Smooth muscle cell of the brain vasculature (primary cell): ENCODE data around the gene TMEM245.

Experiments used
- DNase-seq: peaks from one replicate; pipeline ENCODE4 v3.0.0-alpha.2; 2012; ENCODE audit warnings: low read depth, low spot score

Gene TMEM245

DNA sequence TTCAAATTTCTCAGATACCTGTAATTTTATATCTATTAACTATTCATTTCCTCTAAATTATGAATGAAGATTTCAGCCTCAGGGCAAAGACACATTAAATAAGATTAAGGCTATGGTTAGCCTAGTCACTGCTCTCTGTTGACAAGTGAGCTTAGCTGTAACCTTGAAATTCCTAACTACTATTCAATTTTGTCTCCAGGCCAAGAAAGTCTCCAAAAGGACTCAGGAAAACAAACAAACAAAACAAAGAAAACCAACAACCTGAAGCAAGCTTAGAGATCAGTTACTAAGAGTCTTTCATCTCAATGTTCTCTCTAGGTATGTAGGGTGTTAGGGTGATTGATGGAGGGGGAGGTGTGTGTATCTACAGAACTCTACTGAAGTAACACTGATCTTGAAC, 96.9 kb downstream of the TMEM245 start:
- no peak for DNase-seq

DNA sequence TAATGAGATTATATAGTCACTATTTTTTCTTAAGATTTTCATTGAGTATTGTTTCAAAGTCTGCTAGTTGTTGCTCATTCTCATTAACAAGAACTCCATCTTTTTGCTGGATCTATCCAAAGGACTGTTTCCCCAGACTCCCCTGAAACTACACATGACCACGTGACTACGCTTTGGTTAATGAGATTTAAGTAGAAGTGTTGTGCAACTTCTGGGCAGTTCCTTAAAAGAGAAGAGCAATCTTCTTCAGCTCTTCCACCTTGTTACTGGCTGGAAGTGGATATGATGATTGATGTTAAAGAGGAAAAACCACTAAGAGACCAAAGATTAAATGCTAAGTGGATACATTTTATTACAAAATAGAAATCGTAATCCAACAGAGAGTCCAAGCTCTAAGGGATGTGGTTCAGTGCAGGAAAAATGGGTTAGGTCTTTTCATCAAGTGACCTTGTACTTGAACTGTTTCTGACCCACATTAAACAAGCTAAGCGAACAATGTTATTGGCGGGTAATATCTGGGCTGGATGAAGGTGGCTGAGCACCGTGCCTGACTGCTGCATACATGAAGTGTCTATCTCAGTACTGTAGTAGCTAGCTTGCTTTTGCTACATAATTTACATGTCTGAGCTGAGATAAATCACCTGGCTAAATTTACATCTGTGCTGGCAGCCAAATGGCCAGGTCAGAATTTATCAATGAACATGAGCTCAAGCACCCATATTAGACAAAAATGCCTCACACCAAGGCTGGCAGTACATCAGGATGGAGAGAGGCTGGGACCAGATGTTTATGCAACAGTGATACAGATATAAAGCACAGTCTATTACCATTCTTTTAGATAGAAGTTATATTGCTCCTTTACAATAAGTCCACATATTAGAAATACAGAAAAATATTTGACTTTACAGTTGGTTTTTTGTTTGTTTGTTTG, 98.9 kb downstream of the TMEM245 start:
- DNase-seq: no peak

DNA sequence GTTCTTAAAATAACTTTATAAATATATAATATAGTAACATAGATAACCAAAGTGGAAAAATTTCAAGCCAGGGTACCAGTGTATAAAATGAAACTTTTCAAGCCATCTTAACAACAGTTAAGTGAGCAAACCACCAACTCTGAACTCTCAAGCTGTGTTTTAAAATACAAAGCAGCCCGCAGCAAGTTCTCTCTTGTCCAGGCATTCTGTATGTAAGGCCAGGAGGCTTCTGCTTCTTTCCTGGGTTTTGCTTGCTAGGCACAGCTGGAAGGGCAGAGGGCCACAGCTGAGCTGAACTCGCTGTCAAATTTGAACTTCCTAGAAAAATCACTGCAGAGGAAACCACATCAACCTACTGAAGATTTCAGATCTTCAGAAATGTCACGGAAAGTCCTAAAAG, 99.6 kb downstream of the TMEM245 start:
- no peak for DNase-seq

DNA sequence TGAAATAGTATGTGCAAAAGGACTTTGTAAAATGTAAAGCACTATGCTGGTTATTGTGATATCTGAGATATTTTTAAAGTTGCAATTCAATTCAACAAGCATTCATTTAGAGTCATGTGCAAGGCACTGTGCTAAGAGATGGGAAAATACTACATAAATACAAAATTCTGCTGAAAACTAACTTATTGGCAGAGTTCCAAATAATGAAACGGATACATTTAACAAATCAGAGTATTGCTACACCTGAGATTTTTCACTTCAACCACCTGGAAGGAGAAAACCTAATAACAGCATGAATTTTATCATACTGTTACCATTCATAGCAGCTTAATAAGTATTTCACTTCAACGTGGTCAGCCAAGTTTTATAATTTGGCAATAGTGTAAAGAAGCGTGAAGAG, 100.3 kb downstream of the TMEM245 start:
- DNase-seq: no peak

DNA sequence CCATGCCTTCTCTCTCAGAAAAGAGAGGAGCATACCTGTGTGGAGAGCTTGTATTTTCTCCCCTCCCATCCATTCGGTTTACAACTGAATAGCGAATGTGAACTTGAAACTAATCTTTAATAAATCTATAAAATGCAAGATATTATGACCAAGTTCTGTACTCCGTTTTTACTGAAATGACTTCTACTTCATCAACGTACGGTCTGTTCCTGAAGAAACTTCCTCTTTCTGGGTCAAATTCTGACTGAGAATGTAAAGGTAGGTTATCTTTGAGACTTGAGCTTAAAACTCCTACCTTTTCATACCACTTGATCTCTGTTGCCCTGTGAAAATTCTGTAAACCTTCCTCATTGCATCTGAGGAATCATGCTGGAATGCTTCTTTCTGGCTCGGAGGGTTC, 102.3 kb downstream of the TMEM245 start:
- DNase-seq: no peak

DNA sequence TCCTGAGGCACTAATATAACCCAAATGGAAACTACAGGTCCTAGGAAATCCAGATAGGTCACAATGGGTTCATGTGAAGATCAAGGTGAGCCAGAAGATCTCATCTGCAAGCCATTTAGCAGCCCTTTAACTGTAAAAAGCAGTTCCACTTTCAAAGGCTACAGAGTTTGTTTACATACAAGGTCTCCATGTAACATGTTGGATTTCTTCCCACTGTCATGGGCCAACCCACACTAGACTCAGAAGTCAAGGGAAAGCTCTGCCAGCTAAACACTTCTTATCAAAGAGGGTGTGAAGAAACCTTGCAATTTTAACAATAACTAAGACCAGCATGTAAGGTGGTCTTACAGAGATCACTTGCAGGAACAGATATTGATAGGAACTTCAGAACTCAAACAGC, 102.7 kb downstream of the TMEM245 start:
- no peak for DNase-seq

DNA sequence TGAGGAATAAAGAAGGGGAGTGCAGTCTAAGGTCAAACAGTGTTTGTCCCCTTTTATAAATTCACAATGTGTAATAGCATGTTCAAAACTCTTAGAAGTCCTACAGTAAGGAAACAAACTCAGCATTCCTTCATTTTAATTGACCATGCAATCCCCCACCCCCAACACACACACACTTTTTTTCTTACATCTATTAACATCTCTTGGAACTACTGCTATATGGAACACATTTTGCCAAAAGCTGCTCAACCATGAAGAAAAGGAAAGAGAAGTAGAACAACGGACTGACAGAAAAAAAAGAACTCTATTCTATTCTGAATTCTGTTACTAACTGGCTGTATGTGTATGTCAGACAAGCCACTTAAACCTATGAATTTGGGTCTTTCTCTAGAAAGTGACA, 103.6 kb downstream of the TMEM245 start:
- DNase-seq: no peak

DNA sequence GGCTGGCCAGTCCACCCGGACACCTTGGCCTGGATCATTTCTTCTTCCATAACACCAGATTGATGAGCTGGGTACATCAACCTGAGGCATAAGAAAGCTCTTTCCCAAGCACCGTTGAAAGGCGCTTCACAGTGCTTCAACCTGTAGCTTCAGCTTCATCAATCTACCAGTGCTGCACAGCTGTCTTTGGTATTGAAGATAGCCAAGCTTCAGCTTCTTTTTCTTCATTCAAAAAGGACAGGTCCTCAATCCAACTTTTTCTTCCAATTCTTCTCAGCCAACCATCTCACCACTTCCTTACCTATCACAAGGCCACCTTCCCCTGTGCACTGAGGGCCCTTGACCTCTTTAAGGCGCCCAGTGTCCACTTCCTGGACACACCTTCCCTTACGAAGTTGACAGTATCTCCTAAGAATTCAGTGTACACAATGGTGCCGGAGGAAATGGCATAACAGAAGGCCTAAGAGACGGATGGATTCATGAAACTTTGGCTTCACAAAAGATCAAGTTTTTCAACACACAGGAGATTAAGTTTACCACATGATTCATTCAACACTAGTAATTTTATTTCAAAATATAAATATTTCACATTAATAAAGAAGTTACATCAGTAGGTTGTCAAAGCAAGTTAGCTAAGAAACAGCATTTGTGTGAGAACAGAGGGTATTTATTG, 105.0 kb downstream of the TMEM245 start:
- DNase-seq: no peak

DNA sequence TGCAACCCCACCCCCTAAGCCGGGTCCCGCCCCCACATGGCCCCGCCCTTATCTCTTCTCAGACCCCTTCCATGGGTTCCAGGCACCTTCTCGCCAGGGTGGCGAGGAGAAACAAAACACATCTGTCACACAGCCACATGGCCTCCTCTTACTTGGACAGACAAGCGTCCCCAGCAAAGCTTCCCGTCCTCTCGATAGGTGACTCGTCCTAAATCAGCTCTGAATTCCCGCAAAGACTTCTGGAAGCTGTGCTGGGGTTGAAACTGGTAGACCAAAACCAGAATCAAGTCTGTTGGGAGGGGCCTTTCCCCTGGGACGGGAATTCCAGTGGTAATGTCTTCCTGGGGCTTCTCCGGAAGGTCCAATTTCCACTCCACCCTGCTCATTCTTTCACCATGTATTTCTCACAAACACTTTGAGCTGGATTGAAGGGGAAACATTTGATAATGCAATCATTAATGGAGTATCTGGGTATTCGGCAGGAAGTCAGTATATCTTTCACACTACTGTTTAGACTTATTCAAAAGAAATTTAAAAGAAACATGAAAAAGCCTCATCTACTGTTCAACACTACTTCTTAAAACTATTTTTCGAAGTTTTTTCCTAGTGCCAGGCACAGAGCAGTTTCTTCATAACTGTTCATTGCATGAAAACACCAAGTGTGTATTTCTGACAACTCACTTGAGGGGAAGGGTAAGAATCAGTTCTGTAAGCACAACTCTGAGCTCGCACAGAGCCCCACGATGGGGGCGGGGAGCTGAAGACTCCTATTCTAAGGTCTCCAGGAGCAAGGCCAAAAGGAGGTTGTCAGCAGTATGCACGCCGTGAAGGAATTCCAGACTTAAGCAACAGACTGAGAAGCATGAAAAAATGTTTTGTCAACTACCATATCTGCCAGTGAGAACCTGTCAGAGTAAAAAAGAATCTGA, 105.8 kb downstream of the TMEM245 start:
- no peak for DNase-seq

DNA sequence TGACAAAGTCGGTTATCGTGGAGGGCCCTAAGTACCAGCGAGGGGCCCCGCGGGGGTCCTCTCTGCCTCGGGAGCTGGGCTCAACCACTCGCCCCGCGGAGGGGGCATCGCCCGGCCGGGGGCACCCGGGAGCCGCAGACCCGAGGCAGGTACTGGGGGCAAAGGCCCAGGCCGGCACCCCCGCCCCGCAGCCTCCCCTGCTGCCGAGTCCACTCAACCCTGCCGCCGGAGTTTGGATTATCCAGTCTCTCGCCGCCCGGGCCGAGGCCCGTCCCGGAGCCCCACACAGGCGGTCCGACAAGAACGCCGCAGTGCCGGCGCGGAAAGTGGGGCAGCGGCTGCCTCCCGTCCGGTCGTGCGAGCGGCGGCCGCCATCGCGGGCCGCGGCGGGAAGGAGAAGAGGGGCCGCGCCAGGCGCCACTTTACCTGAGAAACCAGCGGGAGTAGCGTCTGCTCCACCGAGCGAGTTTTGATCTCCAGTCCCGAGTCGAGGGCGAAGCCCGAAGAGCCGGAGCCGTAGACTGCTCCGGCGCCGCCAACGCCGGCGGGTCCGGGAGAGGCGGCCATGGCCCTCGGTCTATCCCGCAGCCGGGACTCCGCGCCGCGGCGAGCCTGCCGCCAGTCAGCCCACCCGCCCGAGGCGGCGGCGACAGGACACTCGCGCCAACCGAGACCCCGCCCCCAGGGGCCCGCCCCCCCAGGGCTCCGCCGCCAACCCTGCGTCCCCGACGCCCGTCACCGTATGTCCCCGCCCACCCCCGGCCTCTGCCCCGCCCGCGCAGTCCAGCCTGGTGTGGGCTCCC, 106.7 kb downstream of the TMEM245 start, which contains the start of gene CTNNAL1:
Gene CTNNAL1 (minus strand): TSS at position 624 of the 803 bp plus-strand sequence. CDS start 57 bp downstream, at position 567.
- no peak for DNase-seq

DNA sequence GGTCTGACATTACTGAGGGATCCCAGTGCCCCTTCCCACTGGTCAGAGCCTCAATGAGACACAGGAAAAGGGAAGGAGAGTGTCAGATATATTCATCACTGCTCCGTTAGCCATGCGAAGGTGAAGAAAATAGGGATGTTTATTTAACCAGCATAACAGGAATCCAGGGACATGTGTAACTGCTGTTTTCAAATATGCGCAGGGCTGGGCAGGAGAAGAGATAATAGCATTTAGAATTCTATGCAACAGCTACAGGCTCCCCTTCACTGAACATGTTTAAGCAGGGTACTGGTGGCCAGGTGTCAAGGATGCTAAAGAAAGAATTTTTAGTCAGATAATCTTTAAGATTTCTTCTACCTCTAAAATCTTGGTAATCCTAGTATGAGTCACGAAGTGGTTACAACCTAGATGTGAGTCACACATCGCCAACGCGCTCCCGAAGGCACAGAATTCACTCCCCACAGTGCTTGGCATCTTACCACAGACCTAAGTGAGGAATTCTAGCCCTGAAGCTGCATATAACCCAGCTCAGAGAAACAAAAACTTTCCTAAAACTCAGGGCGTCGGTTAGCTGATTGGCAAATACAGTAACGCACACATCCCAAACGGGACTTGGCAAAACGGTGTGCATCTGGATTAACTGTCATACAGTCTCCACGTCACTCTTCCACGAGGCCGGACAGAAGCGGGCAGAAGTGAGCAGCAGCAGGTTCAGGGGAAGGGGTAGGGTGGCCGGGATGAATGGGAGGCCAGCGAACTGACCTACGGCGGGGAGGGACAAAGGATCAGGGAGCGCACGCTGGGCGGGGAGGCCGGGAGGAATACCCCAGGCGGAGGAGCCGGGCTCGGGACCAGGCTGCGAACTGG, 107.5 kb downstream of the TMEM245 start:
- DNase-seq: peak; percentile 74

DNA sequence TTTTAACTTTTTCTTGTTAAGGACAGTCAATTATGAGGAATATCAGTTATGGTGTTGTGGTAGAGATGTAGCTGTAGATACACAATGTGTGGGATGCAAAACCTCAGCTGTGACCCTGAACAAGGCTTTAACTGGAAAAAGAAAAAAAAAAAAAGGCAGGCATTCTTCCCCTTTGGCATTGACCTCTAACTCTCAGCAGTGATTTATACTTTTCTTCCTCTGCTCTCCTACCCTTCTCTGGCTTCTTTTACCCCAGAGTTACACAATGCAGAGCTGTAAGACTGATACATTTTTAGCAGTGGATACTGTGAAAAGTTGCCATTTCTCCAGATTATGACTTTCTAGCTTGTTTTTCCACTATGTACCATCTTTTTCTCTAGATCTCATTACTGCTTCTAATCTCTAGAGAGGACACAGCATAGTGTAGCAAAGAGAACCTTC, 108.5 kb downstream of the TMEM245 start:
- no peak for DNase-seq

DNA sequence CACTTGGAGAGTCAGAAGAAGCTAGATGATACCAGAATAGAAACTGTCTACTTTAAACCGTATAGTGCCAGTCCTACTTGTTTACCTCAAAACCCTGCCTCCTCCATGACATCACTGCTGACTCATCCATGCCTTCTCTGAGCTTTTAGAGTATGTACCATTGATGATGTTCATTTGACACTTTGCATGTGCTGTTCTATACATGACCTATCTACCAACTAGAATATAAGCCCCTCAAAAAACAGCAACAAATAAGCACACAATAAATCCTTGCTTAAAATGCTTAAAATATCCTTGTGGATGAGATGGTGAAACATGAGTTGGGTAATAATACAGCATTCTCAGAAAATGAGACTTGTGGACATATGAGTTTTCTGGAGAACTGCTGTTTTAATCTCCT, 109.0 kb downstream of the TMEM245 start:
- DNase-seq: no peak

DNA sequence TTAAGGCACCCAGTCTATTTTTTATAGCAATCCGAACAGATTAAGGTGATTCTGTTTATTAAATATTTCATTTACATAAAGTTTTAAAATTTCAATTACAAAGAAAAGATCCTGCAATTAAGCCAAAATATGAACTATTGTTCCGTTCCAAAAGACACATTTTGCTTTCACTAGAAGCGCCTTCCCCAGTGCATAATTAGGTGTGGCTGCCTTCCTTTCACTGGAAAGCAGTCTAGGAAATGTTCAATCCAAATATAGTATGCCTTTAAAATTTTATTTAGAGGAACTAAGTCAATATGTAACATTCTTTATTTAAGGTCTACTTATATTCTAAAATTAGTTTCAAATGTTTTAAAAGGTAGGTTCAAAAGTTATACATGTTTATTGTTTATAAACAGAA, 114.1 kb downstream of the TMEM245 start:
- no peak for DNase-seq

DNA sequence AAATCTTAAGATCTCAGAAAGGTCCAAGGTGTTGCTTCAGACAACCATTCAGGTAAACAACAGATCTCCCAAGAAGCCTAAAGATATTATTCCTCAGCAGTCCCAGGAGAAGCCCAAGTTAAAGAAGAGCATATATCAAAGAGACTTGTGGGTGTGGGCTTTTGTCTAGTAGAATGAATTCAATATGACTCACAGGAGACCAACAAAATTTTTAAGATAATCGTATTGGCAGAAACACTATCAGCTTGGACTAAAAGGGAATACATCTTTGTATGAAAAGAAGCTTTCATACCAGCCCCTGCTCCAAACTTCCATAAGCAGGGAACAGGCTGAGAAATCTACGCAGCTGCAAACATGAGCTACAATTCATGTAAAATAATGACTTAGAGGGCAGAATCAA, 116.6 kb downstream of the TMEM245 start:
- DNase-seq: no peak

DNA sequence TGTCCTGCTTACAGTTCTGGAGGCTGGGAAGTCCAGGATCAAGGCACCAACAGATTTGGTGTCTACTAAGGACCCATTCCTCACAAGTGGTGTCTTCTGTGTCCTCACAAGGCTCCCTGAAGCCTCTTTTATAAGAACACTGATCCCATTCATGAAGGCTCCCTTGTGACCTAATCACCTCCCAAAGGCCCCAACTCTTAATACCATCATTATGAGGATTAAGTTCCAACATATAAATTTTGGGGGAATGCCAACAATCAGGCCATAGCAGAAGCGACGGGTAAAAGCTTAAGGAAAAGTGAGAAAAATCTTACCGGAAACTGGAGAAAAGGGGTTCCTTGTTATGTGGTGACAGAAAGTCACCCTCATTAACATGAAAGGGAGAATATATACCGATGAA, 117.6 kb downstream of the TMEM245 start:
- no peak for DNase-seq

DNA sequence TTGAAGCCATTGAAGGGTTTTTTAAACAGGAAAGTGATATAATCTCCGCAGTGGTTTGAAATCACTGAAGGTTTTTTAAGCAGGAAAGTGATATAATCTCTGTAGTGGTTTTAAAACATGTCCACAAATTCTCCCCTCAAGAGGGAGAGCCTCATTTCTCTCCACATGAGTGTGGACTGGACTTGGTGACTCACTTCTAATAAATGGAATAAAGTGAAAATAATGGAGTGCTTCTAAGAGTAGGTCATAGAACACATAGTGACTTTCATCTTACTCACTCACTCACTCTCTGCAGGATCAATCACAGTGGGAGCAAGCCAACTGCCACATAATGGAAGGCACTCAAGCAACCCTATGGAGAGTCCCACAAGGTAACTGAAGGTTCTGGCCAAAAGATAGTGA, 118.5 kb downstream of the TMEM245 start:
- no peak for DNase-seq

DNA sequence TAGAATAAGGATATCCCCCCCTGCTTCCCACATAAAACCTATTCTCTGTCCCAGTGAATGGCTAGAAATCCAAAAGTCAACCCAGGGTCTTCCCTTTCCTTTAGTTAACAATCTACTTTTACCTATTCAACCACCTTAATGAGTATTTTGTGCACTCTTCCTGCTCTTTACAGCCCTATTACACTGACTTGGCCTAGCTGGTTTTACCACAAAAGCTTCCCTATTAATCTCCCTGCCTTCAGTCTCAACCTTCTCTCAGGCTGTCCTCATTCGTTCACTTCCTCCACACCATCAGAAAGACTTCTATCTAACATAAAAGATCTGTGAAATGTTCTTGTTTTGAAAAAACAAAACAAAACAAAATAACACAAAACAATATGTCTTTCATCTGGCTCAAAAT, 122.6 kb downstream of the TMEM245 start:
- no peak for DNase-seq

DNA sequence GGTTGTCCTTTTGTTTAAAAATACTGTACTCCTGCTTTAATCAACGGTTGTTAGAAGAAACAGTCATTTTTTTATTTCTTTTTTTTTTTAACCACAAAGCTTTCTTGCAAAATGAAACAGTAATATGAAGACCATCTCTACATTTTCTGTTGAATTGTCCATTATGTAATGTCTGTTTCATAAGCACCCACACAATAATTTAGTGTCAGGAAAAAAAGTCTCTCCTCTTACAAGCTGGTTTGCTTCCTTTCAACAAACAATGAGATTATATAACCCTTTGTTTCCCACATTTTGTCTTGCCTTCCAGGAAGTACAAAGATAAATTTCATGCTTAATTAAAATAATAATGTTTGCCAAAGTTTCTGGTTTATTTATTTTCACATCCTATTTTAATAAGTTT, 123.1 kb downstream of the TMEM245 start:
- DNase-seq: no peak

DNA sequence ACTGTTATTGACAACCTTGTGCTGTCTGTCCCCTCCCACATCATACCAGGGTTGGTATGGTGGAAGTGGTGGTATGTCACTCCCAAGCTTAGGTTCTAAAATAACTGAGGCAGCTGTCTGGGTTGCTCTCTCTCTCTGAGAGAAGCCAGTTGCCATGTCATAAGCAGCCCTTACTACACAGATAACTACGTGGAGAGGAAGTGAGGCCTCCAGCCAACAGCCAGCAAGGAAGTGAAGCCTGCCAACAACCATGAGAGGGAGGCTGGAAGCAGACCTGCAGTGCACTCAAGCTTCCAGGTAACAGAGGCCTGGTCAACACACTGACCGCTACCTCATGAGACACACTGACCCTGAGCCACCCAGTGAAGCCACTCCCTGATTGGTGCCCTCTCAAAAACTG, 125.1 kb downstream of the TMEM245 start:
- no peak for DNase-seq
